ENCODE results near the gene CCDC7.
A peak's percentile ranks its signal among the peaks of the same experiment; 100 is the strongest.
"Not testable (repeated sequence)": the region's sequence is repeated elsewhere in the genome, so short reads cannot be mapped to it uniquely, and the experiment has no call there.

Gene CCDC7

DNA sequence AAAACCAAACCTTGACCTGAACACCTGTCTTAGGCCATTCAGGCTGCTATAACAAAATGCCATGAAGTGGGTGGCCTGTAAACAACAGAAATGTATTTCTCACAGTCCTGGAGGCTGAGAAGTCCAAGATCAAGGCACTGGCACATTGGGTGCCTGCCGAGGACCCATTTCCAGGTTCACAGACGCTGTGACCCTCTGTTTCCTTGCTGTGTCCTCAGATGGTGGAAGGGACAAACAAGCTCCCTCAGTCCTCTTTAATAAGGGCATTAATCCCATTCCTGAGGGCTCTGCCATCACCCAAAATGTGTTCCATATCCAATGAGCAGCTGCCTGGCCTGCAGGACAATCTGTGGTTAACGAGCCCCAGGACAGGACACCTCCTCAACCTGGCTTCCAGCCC is 444.5 kb downstream of the CCDC7 start:
- DNase-seq = peak; percentile 51

- DNase-seq = peak; percentile 51
These were observed 445.3 kb downstream of the CCDC7 start for GRCh38 chr10:32891261-32891660.

- peak; percentile 76 for DNase-seq
These were observed 447.5 kb downstream of the CCDC7 start for GRCh38 chr10:32893434-32893833.

DNA sequence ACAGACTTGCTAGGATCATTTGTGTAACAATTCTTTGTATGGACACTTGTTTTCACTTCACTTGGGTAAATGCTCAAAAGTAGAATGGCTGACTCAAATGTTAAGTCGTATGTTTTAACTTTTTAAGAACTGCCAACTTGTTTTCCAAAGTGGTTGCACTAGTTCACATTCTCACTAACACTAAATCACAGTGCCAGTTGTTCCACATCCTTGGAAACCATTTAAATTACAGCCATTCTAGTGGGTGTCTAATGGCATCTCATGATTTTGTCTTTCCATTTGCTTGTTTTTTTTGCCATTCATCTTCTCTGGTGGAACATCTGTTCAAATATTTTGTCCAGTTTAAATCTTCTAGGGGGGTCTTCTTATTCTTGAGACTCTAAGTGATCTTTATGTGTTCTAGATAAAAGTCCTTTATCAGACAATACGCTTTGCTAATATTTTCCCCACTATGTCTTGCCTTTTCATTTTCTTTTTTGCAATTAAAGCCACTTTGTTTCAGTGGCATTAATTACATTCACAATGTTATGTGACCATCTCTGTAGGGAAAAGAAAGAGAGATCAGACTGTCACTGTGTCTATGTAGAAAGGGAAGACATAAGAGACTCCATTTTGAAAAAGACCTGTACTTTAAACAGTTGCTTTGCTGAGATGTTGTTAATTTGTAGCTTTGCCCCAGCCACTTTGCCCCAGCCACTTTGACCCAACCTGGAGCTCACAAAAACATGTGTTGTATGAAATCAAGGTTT is 448.1 kb downstream of the CCDC7 start:
- no peak for DNase-seq

DNA sequence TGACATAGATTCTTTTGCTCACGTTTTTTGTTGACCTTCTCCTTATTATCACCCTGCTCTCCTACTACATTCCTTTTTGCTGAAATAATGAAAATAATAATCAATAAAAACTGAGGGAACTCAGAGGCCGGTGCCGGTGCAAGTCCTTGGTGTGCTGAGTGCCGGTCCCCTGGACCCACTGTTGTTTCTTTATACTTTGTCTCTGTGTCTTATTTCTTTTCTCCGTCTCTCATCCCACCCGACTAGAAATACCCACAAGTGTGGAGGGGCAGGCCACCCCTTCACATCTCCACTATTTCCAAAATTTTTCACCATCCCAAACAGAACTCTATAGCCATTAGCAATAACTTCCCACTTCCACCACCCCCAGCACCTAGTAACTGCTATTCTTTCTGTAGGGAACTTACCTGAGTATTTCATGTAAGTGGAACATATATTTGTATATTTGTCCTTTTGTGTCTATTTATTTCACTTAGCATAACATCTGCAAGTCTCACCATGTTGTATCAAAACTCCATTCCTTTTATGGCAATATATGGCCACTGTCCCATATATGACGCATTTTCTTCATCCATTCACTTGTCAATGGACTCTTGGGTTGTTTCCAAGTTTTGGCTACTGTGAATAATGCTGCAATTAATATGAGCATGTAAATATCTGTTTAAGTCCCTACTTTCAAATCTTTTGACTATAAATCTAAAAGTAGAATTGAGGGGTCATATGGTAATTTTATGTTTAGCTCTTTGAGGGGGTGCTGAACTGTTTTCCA is 449.4 kb downstream of the CCDC7 start:
- DNase-seq = not testable (repeated sequence)

GRCh38 chr10:32901815-32902214 is 455.9 kb downstream of the CCDC7 start:
- DNase-seq = no peak

DNA sequence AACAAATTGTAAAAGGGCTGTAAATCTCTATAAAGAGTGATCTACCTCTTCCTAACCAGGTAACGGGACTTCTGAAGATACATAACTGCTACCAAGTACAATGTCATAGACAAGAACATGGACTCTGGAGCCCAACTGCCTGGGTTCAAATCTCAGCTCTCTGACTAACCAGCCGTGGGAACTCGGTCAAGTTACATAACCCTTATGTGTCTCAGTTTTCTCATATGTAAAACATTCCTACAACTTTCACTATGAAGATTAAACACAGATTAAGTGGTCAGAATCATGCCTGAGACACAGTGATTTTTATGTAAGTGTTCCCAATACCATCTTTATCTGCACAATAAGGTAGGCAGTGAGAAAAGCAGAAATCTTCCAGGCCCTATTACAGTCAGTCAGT is 459.5 kb downstream of the CCDC7 start:
- DNase-seq = no peak

DNA sequence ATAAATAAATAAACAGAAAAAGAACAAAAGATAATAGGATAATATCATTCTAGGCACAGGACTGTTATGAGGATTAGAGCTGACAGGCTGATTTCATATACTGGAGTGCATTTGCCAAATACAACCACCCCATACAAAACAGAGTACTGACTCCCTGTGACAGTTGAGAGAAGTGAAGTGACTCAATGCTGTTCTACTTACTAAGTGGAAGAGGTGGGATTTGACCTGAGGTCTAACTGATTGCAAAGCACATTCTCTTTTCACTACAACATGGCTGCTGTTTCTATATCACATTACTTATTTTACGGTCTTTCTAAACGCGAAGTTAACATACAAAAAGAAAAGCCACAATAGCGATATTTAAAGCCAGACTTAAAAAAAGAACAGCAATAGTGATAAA is 460.7 kb downstream of the CCDC7 start:
- no peak for DNase-seq

- DNase-seq = no peak
These were observed 463.5 kb downstream of the CCDC7 start for GRCh38 chr10:32909456-32909855.

DNA sequence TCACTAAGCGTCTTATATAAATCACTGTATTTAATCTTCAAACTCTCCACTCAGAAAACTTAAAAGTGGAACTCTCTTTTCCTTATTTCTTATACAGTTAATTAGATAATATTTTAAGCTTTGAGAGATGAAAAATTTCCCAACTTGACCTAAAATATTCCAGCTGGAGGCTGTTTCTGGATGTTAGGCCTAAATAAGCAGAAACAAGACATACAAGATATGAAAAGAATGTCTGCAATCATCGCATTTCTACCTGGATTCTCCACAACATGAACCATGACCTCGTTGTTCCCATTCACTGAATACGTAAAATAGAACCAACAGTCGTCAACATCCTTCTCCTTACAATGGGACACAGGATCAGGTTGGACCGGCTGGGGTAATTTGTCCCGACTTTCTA is 464.0 kb downstream of the CCDC7 start:
- DNase-seq = not testable (repeated sequence)

GRCh38 chr10:32911285-32912016 is 465.5 kb downstream of the CCDC7 start:
- DNase-seq = no peak

GRCh38 chr10:32917817-32918216 is 471.9 kb downstream of the CCDC7 start:
- DNase-seq = not testable (repeated sequence)

DNA sequence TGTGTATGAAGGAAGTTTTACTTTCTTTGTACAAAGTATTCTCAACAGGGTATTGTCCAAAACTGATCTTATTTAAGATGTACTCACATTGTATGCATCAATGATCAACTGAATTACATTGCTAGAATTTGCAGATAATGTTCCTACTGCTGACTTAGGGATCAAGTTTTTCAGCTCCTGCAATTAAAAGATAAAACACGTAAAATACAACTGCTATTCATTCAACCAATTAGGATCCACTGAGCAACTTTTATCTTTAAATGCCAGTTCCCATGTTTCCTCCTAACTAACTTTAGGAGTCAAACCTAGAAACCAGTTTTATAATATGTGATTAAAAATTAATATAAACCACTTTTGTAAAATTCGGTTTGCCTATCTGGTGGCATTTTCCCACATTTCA is 476.2 kb downstream of the CCDC7 start:
- DNase-seq = no peak

- no peak for DNase-seq
These were observed 477.2 kb downstream of the CCDC7 start for GRCh38 chr10:32923134-32923533.

GRCh38 chr10:32923849-32924248 is 477.9 kb downstream of the CCDC7 start:
- DNase-seq = no peak

Measured in islet precursor cell (in vitro differentiated cells).